ENCODE data around the gene AP4S1.
"Not testable (repeated sequence)": the region's sequence is repeated elsewhere in the genome, so short reads cannot be mapped to it uniquely, and the experiment has no call there.

The AP4S1 gene

DNA sequence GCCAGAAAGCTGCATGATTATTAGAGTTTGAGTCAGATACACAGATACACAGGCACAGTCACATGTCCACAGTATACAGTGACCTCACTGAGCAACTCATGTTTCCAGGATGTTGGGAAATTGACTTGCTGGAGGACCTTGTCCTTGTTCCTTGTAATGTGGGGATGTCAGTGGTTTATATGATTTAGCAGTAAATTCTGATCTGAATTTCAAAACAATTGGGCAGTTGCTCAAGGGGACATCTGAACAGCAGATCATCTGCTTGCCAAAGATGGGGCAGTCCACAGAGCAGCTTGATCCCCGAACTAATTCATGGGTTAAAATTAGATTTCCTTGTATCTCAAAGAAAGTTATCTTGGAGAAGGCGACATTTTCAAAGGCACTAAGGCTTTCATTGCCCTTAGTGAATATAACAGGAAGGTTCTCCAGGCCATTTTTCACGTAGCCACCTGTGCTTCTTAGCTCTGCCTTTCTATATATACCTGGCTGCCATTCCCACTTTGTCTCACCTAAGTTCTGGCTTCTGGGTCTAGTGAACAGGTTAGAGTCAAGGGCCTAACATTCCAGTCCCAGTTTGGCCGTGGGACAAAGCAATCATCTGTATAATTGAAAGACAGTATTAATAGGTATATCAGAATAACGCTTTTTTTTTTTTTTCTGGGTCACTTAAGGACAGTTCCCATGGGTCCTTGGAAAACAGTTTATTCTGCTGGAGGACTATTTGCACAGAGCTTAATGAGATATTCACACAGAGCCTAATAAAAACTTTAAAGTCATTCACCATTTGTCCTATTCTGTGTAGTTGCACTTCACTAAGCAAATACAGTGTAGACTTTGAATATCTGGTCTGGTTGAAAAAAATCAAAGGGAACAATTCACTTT is 65.7 kb downstream of the AP4S1 start:
- no peak for DNase-seq

DNA sequence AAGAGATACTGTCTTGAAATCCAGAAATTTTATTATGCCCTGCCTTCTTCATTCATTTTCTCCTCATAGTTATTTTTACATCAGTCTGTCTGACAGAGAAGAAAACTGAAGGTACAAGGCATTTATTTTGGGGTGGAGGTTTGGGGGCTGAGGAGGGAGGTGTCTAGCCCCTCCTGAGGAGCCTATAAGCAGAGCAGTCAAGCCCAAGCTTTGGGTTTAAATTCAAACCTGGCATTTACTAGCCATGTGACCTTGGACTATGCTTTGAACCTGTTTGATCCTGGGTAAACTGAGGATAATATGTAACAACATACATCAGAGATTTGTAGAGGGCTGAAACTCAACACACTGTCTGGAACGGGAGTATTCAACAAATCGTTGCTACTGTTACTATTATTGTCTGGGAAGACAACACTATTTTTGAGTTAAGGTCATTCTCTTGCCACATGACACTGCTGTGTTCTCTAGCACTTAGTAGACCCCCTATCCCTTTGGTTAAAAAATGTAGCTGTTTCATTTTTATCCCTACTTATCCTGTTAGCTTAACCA is 66.8 kb downstream of the AP4S1 start:
- no peak for DNase-seq

DNA sequence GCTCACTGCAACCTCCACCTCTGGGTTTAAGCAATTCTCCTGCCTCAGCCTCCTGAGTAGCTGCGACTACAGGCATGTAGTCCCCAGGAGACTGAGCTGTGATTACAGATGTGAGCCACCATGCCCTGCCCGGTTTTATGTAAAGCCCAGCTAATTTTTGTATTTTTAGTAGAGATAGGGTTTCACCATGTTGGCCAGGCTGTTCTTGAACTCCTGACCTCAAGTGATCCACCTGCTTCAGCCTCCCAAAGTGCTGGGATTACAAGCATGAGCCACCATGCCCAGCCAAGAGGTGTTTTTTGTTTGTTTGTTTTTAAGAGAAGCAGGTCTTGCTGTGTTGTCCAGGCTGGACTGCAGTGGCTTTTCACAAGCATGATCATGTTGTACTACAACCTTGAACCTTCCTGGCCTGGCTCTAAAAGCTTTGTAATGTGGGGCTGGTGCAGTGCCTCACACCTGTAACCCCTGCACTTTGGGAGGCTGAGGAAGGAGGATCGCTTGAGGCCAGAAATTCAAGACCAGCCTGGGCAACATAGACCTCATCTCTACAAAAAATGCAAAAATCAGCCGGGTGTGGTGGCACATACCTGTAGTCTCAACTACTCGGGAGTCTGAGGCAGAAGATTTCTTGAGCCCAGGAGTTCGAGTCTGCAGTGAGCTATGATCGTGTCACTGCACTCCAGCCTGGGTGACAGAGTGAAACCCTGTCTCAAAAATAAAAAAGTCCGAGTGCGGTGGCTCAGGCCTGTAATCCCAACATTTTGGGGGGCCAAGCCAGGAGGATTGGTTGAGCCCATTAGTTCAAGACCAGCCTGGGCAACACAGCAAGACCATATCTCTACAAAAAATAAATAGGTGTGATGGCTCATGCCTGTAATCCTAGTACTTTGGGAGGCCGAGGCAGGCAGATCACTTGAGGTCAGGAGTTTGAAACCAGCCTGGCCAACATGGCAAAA is 68.7 kb downstream of the AP4S1 start:
- DNase-seq, result not testable (repeated sequence)

DNA sequence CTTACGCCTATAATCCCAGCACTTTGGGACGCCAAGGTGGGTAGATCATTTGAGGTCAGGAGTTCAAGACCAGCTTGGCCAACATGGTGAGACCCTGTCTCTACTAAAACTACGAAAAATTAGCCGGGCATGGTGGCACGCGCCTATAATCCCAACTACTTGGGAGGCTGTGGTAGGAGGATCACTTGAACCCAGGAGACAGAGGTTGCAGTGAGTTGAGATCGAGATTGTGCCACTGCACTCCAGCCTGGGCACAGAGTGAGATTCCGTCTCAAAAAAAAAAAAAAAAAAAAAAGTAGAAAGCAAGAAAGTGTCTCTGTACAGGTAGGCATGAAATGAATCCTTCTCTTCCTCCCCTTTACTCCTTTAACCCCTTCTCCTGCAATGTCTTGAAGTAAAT is 70.4 kb downstream of the AP4S1 start:
- DNase-seq, result not testable (repeated sequence)

DNA sequence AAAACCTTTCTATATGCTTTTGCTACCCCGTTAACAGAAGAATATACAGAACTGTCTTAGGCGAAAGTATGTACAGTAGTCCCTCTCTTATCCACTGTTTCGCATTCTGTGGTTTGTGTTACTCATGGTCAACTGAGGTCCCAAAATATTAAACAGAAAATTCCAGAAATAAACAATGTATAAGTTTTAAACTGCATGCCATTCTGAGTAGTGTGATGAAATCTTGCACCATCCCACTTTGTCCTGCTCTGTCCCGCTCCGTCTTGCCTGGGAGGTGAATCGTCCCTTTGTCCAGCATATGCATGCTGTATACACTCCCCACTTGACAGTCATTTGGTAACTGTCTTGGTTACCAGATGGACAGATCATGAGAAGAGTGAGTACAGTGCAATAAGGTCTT is 70.8 kb downstream of the AP4S1 start:
- DNase-seq, result no peak

DNA sequence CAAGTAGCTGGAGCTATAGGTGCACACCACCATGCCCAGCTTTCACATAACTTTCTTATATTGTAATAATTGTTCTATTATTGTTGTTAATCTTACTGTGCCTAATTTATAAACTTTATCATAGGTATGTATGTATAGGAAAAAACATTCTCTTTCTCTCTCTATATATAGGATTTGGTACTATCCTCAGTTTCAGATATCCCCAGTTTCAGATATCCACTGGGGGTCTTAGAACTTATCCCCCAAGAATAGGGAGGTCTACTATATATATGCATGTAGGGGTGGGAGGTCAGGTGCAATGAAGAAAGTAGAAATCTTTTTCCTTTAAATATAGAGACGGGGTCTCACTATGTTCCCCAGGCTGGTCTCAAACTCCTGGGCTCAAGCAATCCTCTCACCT is 71.6 kb downstream of the AP4S1 start:
- DNase-seq, result no peak

DNA sequence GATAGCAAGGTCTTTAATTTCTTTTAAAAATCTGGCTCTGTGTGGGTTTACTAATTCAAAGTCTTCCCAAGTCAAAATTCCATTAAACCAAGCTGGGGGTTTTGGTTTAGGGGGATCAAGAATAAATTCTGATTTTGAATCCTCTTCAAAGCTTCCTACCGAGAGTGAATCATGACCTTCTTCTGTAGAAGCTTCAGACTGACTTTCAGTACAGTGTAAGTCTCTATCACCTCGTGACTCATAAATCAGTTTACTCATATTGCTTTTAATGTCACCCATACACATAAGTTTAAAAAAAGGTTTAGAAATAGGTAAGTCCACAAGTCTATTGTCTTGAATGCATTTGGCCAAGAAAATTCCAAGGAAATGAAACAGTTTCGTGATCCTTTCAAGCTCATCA is 81.3 kb downstream of the AP4S1 start:
- DNase-seq, result no peak

DNA sequence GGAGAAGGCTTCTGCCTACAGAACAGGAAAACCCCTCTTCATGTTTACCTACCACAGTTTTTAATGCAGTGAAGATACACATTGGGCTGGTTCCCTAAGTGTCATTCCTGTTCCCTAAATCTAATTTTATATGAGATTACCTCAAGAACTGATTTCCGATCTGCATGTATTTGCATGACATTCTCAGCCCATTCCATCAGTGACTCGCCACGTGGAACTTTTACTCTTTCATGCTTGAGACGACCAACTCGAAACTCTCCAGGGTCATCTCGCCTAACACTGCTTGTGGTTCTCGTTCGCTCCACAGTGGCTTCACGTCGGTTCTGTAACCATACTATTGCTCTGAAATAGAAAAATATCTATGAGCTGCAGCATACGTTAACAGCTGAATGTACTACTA is 83.8 kb downstream of the AP4S1 start:
- DNase-seq, result no peak

DNA sequence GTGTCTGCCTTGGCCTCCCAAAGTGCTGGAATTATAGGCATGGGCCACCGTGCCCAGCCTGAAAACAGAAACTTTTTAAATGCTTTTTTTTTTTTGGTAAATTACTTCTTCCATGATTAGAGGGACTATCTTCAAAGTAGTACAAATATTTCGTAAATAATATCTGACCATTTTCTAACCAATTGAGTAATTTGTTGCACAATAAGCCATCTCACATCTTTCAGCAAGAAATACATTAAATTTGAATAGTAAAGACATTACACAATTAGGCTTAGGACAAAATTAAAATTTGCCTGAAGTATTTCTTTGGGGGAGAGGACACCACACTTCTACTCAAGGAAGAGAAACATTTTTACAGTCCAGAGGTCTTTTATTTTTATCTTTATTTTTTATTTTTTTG is 85.4 kb downstream of the AP4S1 start:
- DNase-seq, result no peak

DNA sequence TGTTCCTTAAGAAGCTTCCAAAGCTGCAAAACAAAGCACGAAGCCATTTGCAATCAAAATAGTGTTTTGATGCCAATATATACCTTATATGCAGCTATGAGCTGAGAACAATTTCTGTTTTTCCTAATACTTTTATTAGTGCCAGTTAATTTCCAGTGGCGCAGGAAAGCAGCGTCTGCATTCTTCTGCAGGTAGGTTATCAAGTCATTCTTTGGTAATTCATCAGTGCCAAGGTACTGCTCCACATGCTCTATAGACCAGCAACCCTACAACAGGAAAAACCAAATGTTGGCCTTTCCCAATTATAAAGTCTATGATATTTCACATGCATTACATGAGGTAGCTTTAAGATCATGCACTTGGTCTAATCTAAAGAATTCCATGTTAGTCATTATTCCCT is 88.3 kb downstream of the AP4S1 start:
- DNase-seq, result no peak

DNA sequence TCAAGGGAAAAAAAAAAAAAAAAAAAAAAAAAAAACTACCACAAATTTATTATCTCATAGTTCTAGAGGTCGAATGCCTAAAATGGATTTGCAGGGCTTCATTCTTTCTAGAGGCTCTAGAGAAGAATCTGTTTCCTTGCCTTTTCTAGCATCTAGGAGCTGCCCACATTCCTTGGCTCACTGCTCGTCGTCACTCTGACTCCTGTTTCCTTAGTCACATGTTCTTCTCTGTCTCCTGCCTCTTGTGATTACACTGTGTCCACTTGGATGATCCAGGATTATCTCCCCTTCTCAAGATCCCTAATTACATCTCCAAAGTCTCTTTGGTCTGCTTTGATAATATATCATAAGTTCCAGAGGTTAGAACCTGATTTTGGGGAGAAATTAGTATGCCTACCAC is 93.4 kb downstream of the AP4S1 start:
- no peak for DNase-seq

DNA sequence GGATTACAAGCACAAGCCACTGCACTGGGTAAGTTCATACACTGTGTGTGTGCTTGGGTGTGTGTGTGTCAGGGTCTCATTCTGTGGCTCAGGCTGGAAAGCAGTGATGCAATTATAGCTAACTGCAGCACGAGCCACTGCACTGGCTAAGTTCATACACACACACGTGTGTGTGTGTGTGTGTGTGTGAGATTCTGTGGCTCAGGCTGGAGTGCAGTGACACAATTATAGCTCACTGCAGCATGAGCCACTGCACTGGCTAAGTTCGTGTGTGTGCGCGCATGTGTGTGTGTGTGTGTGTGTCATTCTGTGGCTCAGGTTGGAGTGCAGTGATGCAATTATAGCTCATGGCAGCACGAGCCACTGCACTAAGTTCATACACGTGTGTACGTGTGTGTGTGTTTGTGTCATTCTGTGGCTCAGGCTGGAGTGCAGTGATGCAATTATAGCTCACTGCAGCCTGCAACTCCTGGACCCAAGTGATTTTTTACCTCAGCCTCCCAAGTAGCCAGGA is 96.7 kb downstream of the AP4S1 start:
- DNase-seq, result no peak

DNA sequence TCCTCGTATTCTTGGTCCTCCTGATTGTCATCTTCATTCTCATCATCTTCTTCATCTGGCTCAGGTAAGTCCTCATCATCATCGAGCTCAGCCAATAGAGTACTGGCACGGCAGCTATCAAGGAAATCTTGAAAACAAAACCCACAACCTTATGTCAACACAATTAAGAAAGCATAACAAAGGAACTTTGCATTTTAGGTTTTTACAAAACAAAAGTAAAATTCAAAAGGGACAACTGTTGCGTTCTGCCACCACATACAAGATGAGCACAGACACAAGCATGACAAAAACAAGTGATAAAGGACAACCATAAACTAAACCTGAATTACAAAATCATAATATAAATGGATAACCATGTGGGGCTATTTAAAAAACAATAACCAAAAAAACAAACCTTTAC is 97.5 kb downstream of the AP4S1 start:
- no peak for DNase-seq

DNA sequence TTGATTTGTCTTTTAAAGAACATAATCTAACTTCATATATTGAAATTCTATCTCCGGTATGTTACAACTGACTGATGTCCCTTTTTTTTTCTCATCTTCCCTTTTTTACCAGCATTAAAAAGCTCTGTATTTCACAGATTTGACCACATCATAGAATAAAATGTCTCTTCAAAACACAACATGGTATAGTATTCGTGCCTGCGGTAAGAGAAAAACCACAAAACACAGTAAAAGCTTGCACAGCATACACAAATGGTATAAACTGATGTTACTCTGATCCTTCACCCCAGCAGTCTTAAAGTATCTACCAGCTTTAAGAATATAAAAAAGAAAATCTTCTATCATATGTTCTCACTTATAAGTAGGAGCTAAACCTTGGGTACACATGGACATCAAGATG is 98.7 kb downstream of the AP4S1 start:
- no peak for DNase-seq

DNA sequence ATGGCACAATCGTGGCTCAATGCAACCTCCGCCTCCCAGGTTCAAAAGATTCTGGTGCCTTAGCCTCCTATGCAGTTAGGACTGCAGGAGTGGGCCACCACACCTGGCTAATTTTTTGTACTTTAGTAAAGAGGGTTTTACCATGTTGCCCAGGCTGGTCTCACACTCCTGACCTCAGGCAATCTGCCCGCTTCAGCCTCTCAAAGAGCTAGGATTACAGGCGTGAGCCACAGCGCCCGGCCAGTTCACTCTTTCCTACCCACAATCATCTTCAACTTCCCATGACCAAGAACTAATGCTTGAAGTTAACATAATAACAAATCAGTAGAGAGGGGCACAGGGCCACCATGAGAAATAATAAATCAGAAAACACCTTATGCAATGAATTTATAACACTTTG is 99.8 kb downstream of the AP4S1 start:
- DNase-seq, result no peak

DNA sequence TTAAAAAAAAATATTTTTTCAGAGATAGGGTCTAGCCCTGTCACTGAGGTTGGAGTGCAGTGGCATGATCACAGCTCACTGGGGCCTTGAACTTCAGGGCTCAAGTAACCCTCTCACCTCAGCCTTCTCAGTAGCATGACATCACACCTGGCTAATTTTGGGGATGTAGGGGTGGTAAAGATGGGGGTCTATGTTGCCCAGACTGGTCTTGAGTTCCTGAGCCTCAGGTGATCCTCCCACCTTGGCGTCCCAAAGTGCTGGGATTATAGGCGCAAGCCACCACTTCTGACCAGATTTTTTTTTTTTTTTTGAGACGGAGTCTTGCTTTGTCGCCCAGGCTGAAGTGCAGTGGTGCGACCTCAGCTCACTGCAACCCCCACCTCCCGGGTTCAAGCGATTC is 101.2 kb downstream of the AP4S1 start:
- no peak for DNase-seq

DNA sequence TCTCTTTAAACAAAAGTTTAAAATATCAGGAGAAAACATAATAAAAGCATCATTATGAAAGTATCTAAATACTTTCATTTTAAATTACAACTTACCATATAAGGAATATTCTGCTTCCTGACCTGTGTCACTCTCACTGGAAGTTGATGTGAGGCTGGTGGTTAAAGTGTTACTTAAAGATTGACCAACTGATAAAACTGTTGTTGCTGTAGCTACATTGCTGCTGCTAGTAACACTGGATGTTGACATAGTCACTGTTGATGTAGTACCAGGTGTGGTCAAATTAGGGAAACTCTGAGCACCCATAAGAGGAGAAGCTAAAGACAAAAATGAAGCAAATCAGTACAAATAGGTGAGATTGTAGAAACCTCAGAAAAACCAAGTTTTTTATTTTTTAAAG is 102.2 kb downstream of the AP4S1 start:
- no peak for DNase-seq

DNA sequence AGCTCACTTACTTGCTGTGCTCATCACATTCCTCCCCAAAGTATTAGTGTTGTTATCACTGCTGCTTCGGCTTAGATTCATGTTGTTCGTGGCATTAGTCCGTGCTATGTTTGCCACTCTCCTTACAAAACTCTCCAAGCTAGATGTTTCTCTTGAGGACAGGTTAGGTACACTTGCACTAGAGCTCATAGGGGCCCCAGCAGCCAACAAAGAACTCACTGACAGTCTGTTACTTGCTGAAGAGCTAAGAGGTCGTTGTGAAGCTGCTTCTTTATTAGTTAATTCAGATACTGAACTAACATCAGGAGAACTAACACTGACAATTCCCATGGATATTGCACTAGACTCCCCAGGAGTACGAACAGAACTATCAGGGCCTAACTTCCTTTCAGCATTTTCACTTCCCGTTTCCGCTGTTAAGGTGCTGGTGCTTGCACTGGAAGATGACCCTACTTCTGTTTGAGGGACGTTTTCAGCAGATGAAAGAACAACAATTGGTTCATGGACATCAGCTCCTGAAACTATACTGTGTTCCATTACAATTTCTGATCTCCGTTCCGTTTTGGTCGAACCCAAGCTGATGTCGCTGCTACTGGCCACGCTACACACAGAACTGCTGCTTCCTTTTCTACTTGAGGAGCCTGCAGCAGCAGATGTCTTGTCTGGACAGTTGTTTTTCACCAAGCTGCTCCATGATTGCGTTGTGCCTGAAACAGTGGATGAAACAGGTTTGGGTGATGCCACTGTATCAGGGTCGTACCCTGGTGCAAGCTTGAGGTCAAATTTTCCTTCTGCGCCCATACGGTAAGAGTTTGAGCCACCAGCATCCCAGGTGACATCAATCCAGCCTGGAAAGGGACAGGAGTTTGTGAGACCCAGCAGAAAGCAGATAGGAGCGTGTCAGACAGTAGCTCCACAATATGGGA is 103.4 kb downstream of the AP4S1 start:
- no peak for DNase-seq

DNA sequence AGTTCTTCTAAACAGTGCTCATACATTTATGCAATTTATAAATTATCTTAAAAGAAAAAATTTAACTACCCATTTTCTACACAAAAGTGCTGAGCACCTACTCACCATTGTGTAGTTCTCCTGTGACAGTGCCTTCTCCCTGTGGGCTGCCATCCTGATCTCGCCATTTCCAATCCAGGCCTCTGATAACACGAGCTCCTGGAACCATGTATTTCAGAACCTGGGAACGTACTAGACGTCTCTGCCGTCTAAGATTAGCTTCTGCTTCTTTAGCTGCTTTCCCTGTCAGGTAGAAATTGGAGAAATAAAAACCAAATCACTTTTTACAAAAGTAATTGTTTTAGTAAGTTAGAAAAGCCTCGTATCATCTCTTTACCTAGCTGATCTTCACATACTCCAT is 107.7 kb downstream of the AP4S1 start:
- DNase-seq, result no peak

DNA sequence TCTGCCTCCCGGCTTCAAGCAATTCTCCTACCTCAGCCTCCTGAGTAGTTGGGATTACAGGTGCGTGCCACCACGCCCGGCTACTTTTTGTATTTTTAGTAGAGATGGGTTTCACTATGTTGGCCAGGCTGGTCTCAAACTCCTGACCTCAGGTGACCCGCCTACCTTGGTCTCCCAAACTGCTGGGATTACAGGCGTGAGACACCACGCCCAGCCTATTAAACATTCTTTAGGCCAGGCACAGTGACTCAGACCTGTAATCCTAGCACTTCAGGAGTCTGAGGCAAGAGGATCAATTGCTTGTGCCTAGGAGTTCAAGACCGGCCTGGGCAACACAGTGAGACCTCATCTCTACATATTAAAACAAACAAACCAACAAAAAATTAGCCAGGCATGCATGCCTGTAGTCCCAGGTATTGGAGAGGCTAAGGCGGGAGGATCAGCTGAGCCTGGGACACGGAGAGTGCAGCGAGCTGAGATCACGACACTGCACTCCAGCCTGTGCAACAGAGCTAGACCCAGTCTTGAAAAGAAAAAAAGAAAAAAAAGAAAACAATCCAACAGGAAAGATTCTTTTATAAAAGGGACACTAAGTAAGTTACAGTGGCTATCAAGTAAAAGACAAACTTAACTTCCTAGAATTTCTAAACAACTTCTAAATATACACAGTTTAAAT is 111.9 kb downstream of the AP4S1 start:
- no peak for DNase-seq

DNA sequence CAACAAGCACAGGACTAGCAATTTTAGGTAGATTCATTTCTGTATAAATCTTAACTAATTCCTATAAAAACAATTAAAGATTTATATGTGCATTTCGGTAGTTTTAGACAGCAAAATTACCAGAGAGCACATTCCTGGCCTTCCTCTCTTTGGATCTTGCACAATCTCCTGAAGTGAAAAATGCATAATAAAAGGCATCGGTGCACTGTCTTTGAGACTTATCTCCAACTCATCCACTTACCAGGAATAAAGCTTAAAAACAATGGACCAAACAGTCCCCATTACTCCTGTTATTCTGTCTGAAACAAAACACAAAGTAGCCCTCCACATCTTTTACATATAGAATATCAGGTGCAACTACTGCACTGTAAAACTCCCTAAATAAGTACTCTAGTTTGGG is 112.9 kb downstream of the AP4S1 start:
- DNase-seq, result no peak
